ENCODE results near the gene P2RX2.

DNA sequence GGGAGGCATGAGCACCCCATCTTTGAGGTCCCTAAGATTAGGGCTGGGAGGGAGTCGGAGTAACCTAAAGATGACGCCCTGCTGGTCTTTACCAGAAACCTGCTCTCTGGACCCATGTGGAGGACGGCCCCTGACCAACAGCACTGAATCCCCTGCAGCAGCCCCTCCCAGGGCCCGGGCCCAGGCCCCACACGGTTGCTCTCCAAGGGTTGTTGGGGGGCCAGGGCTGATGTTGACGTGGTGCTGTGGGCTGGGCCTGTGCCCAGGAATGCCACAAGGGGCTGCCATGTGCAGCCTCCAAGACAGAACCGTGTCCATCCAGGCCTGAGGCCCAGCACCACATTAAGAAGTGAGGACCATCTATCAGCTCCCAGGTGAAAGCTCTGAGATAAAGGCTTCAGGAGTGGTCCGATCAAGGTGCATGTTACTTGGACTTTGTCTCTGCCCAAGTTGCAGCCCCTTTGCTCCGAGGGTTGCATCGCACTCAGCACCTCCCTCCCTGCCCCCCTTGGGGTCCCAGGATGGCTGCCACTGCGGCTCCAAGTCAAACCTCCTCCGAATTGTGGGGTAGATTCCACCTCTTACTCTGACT lies 37.8 kb upstream of the P2RX2 start:
- TF ChIP-seq GATA2 (IDR thresholded peaks at IDR 0.05; ENCODE audit: low read depth, low read length) (no peak), GATA3 (IDR thresholded peaks at IDR 0.05; ENCODE audit: low read depth, low read length) (no peak)
